HepG2 (cell line): ENCODE measurements around the gene MORN1. TPM values are rescaled to one million over a fixed set of nuclear protein-coding genes. Genes with fewer than 3 reads are reported as not detected.

Experiments used
- ATAD3A ChIP-seq: sonication (generic); formaldehyde crosslinking; IDR thresholded peaks from 2 replicates; pipeline ENCODE4 v1.4.0; 2020; ENCODE audit warnings: missing genetic modification reagents
- BORCS8-MEF2B ChIP-seq: sonication (generic); formaldehyde crosslinking; IDR thresholded peaks from 2 replicates; pipeline ENCODE4 v1.8.0; 2022; ENCODE audit warnings: mild to moderate bottlenecking, missing genetic modification reagents
- CTCF ChIP-seq: sonication (generic); formaldehyde crosslinking; IDR thresholded peaks from 2 replicates; pipeline ENCODE4 v1.5.0; 2020; ENCODE audit warnings: mild to moderate bottlenecking, missing genetic modification reagents, moderate library complexity
- HNF1B ChIP-seq: sonication (generic); formaldehyde crosslinking; IDR thresholded peaks from 2 replicates; pipeline ENCODE4 v1.5.1; 2020; ENCODE audit warnings: mild to moderate bottlenecking, moderate library complexity, missing genetic modification reagents
- MAFK ChIP-seq, 2 experiments: IDR thresholded peaks in 1 of 2; conservative IDR thresholded peaks in 1 of 2; 2 replicates each; pipeline ENCODE4 v1.6.1; 2011; ENCODE audit warnings: improper control_type of control experiment in 2 of 2, low read length in 2 of 2
- NR1H2 ChIP-seq: sonication (generic); formaldehyde crosslinking; IDR thresholded peaks from 2 replicates; pipeline ENCODE4 v1.8.1; 2022; ENCODE audit warnings: low read depth, missing genetic modification reagents, borderline replicate concordance
- POLR2AphosphoS5 ChIP-seq: IDR thresholded peaks from 2 replicates; pipeline ENCODE4 v1.6.1; 2012; ENCODE audit warnings: low read depth, low read length
- SMYD3 ChIP-seq: sonication (generic); formaldehyde crosslinking; IDR thresholded peaks from 2 replicates; pipeline ENCODE4 v1.8.1; 2023; ENCODE audit warnings: mild to moderate bottlenecking, missing genetic modification reagents
- STAG1 ChIP-seq: sonication (generic); formaldehyde crosslinking; IDR thresholded peaks from 2 replicates; pipeline ENCODE4 v1.4.0; 2020; ENCODE audit warnings: missing genetic modification reagents
- THRA ChIP-seq: sonication (generic); formaldehyde crosslinking; IDR thresholded peaks from 2 replicates; pipeline ENCODE4 v1.4.0; 2020; ENCODE audit warnings: missing genetic modification reagents, borderline replicate concordance
- TP53 ChIP-seq: sonication (generic); formaldehyde crosslinking; conservative IDR thresholded peaks from 2 replicates; pipeline ENCODE4 v1.4.0; 2020; ENCODE audit warnings: missing genetic modification reagents
- ZFP91 ChIP-seq: sonication (generic); formaldehyde crosslinking; IDR thresholded peaks from 2 replicates; pipeline ENCODE4 v1.9.0; 2022; ENCODE audit warnings: missing genetic modification reagents, mild to moderate bottlenecking, borderline replicate concordance
- ZNF550 ChIP-seq: sonication (generic); formaldehyde crosslinking; IDR thresholded peaks from 2 replicates; pipeline ENCODE4 v1.4.0; 2020; ENCODE audit warnings: mild to moderate bottlenecking, missing genetic modification reagents, borderline replicate concordance
- ZNF605 ChIP-seq: sonication (generic); formaldehyde crosslinking; IDR thresholded peaks from 2 replicates; pipeline ENCODE4 v1.8.0; 2022; ENCODE audit warnings: mild to moderate bottlenecking, missing genetic modification reagents
- ZNF674 ChIP-seq: sonication (generic); formaldehyde crosslinking; IDR thresholded peaks from 2 replicates; pipeline ENCODE4 v1.5.0; 2020; ENCODE audit warnings: low read depth, mild to moderate bottlenecking, missing genetic modification reagents
- ZNF83 ChIP-seq: sonication (generic); formaldehyde crosslinking; IDR thresholded peaks from 2 replicates; pipeline ENCODE4 v1.4.0; 2020; ENCODE audit warnings: missing genetic modification reagents, mild to moderate bottlenecking, borderline replicate concordance
- polyA plus RNA-seq, 8 experiments: library from polyadenylated mRNA; depleted of rRNA in 3 of 8; stranded (reverse) in 7 of 8; unstranded in 1 of 8; fragments of >200 nt; fragmentation: Illumina TruSeq in 4 of 8; extraction: Trizol in 4 of 8; gene quantifications; 2 replicates each; pipeline versions ENCODE4 v1.2.1 to v1.2.3, GENCODE V29; 2011 to 2016; ENCODE audit warnings: low read depth in 4 of 8, missing spikeins in 1 of 8, mixed read lengths in 1 of 8; ENCODE audit not compliant: insufficient read depth in 1 of 8
- total RNA-seq, 5 experiments: library from RNA; depleted of rRNA; stranded (reverse); fragments of >200 nt; fragmentation: Illumina TruSeq; extraction: Trizol; gene quantifications; 2 replicates each; pipeline ENCODE4 v1.2.3, GENCODE V29; 2016; ENCODE audit warnings: low read depth in 1 of 5

Gene MORN1
- total and polyA plus RNA-seq, 2 of the 13 experiments (the other 11 are each of a cell fraction or from before 2014, with no cell fraction given), result 3.1 to 6.5 TPM

GRCh38 chr1:2391041-2391930 is at the start of gene MORN1, which contains the start of gene RER1 (continued):
- TF ChIP-seq MAFK (conservative IDR thresholded peaks at IDR 0.05 in 1 of 2, IDR thresholded peaks at IDR 0.05 in 1 of 2; ENCODE audit: low read length in 2 of 2) (no peak), ZNF605 (no peak; the same call in 1 of the 2 replicates), ATAD3A (CRISPR knock-in tag) (no peak), NR1H2 (CRISPR knock-in tag) (peak; percentile 15; the same call in 1 of the 2 replicates), HNF1B (CRISPR knock-in tag) (no peak; the same call in 1 of the 2 replicates), ZNF83 (CRISPR knock-in tag) (no peak), BORCS8-MEF2B (CRISPR knock-in tag) (0 out of 2 replicates have a peak, but pooled peaks have one; percentile 48), ZNF550 (CRISPR knock-in tag) (no peak), THRA (CRISPR knock-in tag) (no peak), CTCF (no peak; the same call in 1 of the 2 replicates), POLR2AphosphoS5 (peak; percentile 72), ZFP91 (CRISPR knock-in tag) (peak; percentile 83), SMYD3 (CRISPR knock-in tag) (no peak), STAG1 (CRISPR knock-in tag) (no peak), TP53 (CRISPR knock-in tag) (peak; percentile 70; the same call in 1 of the 2 replicates), ZNF674 (CRISPR knock-in tag) (no peak)
